ENCODE data around the gene OR2F2. TPM values are rescaled to one million over a fixed set of nuclear protein-coding genes. Genes with fewer than 3 reads are reported as not detected.

Gene OR2F2
- total RNA-seq, 2 experiments from 2014 or later: not detected

DNA sequence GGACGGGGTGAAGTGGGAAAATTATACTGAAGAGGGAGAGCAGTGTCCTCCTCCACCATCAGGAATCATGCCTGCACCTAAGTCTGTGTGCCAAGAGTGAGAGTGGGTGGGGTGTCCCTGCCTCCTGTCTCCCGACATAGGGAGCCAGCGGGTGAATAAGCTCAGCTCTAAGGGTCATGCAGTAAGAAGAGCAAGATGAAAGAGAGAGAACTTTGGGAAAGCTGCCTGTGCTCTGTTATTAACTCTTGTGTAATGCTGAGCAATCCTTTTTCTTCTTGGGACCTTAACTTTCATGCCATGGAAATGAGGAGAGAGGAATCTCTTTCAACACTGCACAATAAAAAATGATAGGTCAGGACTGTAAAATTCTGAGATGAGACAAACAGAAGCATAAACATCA is 25.2 kb upstream of the OR2F2 start:
- no TSS peak for BruUV-seq (replicated peaks)
- H3K27ac ChIP-seq (ENCODE audit: low read depth, low read length, poor library complexity, severe bottlenecking): no peak overlapping the region
- no peak overlapping the region for H2AFZ ChIP-seq (ENCODE audit: low read length)
- H3K9me3 ChIP-seq (ENCODE audit: low read length): no peaks in the 10 kb centered on the region
- H4K20me1 ChIP-seq (ENCODE audit: insufficient read depth, low read length): no peaks in the 10 kb centered on the region
- no peak overlapping the region for H3K4me3 ChIP-seq (ENCODE audit: low read depth, low read length, poor library complexity, severe bottlenecking)
- no peak overlapping the region for H3K4me2 ChIP-seq (ENCODE audit: low read length)
- DNase-seq (ENCODE audit: low spot score): no peak
- intact Hi-C loops (cut with micrococcal nuclease; ENCODE audit: unreplicated experiment): no loop called here
- TF ChIP-seq EZH2phosphoT487 (IDR thresholded peaks at IDR 0.05; ENCODE audit: borderline replicate concordance, low read depth, low read length): no peak
- TF ChIP-seq, protein P1, sequence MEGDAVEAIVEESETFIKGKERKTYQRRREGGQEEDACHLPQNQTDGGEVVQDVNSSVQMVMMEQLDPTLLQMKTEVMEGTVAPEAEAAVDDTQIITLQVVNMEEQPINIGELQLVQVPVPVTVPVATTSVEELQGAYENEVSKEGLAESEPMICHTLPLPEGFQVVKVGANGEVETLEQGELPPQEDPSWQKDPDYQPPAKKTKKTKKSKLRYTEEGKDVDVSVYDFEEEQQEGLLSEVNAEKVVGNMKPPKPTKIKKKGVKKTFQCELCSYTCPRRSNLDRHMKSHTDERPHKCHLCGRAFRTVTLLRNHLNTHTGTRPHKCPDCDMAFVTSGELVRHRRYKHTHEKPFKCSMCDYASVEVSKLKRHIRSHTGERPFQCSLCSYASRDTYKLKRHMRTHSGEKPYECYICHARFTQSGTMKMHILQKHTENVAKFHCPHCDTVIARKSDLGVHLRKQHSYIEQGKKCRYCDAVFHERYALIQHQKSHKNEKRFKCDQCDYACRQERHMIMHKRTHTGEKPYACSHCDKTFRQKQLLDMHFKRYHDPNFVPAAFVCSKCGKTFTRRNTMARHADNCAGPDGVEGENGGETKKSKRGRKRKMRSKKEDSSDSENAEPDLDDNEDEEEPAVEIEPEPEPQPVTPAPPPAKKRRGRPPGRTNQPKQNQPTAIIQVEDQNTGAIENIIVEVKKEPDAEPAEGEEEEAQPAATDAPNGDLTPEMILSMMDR (conservative IDR thresholded peaks at IDR 0.05; ENCODE audit: low read length): no peak
- H3K79me2 ChIP-seq (ENCODE audit: insufficient read depth, low read depth, low read length): no peaks in the 10 kb centered on the region
- no peaks in the 10 kb centered on the region for H3K9me2 ChIP-seq (ENCODE audit: insufficient read depth, low read length)
- CTCF ChIA-PET (ENCODE audit: unreplicated experiment): no interaction called here
- no peaks in the 10 kb centered on the region for H3K36me3 ChIP-seq (ENCODE audit: insufficient read depth, low read length)
- H3K4me1 ChIP-seq (ENCODE audit: insufficient read depth, low read length, poor library complexity, severe bottlenecking): no peaks in the 10 kb centered on the region
- POLR2A ChIA-PET: interaction anchor here (1.3 kb wide), 1 partner anchor 8 kb away, joined by 5 read pairs; the partner anchor contains the start of gene TCAF1

- H3K4me1 ChIP-seq (ENCODE audit: insufficient read depth, low read length, poor library complexity, severe bottlenecking): no peaks in the 10 kb centered on the region
- BruUV-seq (replicated peaks): no TSS peak
- no peak overlapping the region for H2AFZ ChIP-seq (ENCODE audit: low read length)
- ChIA-PET POLR2A (interaction anchor here (0.7 to 1.3 kb wide), 2 partner anchors 8 to 18 kb away, joined by 3 to 5 read pairs; partner anchors contain the start of gene TCAF1), CTCF (ENCODE audit: unreplicated experiment) (no interaction called here)
- H4K20me1 ChIP-seq (ENCODE audit: insufficient read depth, low read length): no peaks in the 10 kb centered on the region
- H3K9me2 ChIP-seq (ENCODE audit: insufficient read depth, low read length): no peaks in the 10 kb centered on the region
- H3K36me3 ChIP-seq (ENCODE audit: insufficient read depth, low read length): no peaks in the 10 kb centered on the region
- no peaks in the 10 kb centered on the region for H3K79me2 ChIP-seq (ENCODE audit: insufficient read depth, low read depth, low read length)
- TF ChIP-seq EZH2phosphoT487 (IDR thresholded peaks at IDR 0.05; ENCODE audit: borderline replicate concordance, low read depth, low read length): no peak
- TF ChIP-seq, protein P1 (conservative IDR thresholded peaks at IDR 0.05; ENCODE audit: low read length): no peak
- H3K4me3 ChIP-seq (ENCODE audit: low read depth, low read length, poor library complexity, severe bottlenecking): no peak overlapping the region
- no peak overlapping the region for H3K4me2 ChIP-seq (ENCODE audit: low read length)
- intact Hi-C loops (cut with micrococcal nuclease; ENCODE audit: unreplicated experiment): no loop called here
- H3K9me3 ChIP-seq (ENCODE audit: low read length): no peaks in the 10 kb centered on the region
- no peak overlapping the region for H3K27ac ChIP-seq (ENCODE audit: low read depth, low read length, poor library complexity, severe bottlenecking)
- DNase-seq (ENCODE audit: low spot score): no peak
Observed at GRCh38 chr7:143910473-143911248, 24.4 kb upstream of the OR2F2 start.

- no peak for TF ChIP-seq EZH2phosphoT487 (IDR thresholded peaks at IDR 0.05; ENCODE audit: borderline replicate concordance, low read depth, low read length)
- TF ChIP-seq, protein P1 (conservative IDR thresholded peaks at IDR 0.05; ENCODE audit: low read length): no peak
- H2AFZ ChIP-seq (ENCODE audit: low read length): no peak overlapping the region
- BruUV-seq (replicated peaks): no TSS peak
- no peak overlapping the region for H3K4me2 ChIP-seq (ENCODE audit: low read length)
- no peaks in the 10 kb centered on the region for H3K9me3 ChIP-seq (ENCODE audit: low read length)
- POLR2A ChIA-PET: interaction anchor here (0.7 kb wide), 1 partner anchor 196 kb away, joined by 3 read pairs; no protein-coding TSS in a partner anchor
- no peaks in the 10 kb centered on the region for H3K9me2 ChIP-seq (ENCODE audit: insufficient read depth, low read length)
- intact Hi-C loops (cut with micrococcal nuclease; ENCODE audit: unreplicated experiment): no loop called here
- no peak for DNase-seq (ENCODE audit: low spot score)
- no peak overlapping the region for H3K27ac ChIP-seq (ENCODE audit: low read depth, low read length, poor library complexity, severe bottlenecking)
- H4K20me1 ChIP-seq (ENCODE audit: insufficient read depth, low read length): no peaks in the 10 kb centered on the region
- no peaks in the 10 kb centered on the region for H3K4me1 ChIP-seq (ENCODE audit: insufficient read depth, low read length, poor library complexity, severe bottlenecking)
- H3K79me2 ChIP-seq (ENCODE audit: insufficient read depth, low read depth, low read length): no peaks in the 10 kb centered on the region
- no peak overlapping the region for H3K4me3 ChIP-seq (ENCODE audit: low read depth, low read length, poor library complexity, severe bottlenecking)
- H3K36me3 ChIP-seq (ENCODE audit: insufficient read depth, low read length): no peaks in the 10 kb centered on the region
- CTCF ChIA-PET (ENCODE audit: unreplicated experiment): no interaction called here
Observed at GRCh38 chr7:143913945-143914615, 21.0 kb upstream of the OR2F2 start.

Data from OCI-LY7 (cell line).